Measurements from ENCODE around the gene IGSF6.

IGSF6 gene

GRCh38 chr16:21628121-21628726 lies 24.2 kb downstream of the IGSF6 start:
- no peak for DNase-seq
- H3K4me3 ChIP-seq (ENCODE audit: low read depth, low read length), result no peak overlapping the region
- in situ Hi-C loops (cut with HindIII; ENCODE audit: low pct_ligation_motif_present, low sequenced_read_pairs), result no loop called here
- no peak for TF ChIP-seq CTCF (IDR thresholded peaks at IDR 0.05; ENCODE audit: low read depth, low read length, missing control alignments)
- H3K27me3 ChIP-seq (replicated peaks), result no peaks in the 10 kb centered on the region
- peaks cover 10% of the 10 kb centered on the region for H3K36me3 ChIP-seq (replicated peaks)
- peak overlapping the region; percentile 85 for H3K27ac ChIP-seq

GRCh38 chr16:21626659-21627277 lies 25.6 kb downstream of the IGSF6 start:
- H3K36me3 ChIP-seq (replicated peaks), result peaks cover 10% of the 10 kb centered on the region
- no peak overlapping the region for H3K4me3 ChIP-seq (ENCODE audit: low read depth, low read length)
- no peaks in the 10 kb centered on the region for H3K27me3 ChIP-seq (replicated peaks)
- in situ Hi-C loops (cut with HindIII; ENCODE audit: low pct_ligation_motif_present, low sequenced_read_pairs), result no loop called here
- peak; percentile 84 for DNase-seq
- TF ChIP-seq CTCF (IDR thresholded peaks at IDR 0.05; ENCODE audit: low read depth, low read length, missing control alignments), result no peak
- H3K27ac ChIP-seq, result peak overlapping the region; percentile 85

GRCh38 chr16:21625026-21625425 lies 27.4 kb downstream of the IGSF6 start:
- Histone ChIP-seq H3K27ac (no peak overlapping the region), H3K36me3 (replicated peaks) (peaks cover 8% of the 10 kb centered on the region), H3K27me3 (replicated peaks) (no peaks in the 10 kb centered on the region), H3K4me3 (ENCODE audit: low read depth, low read length) (no peak overlapping the region)
- DNase-seq, result no peak
- no peak for TF ChIP-seq CTCF (IDR thresholded peaks at IDR 0.05; ENCODE audit: low read depth, low read length, missing control alignments)
- in situ Hi-C loops (cut with HindIII; ENCODE audit: low pct_ligation_motif_present, low sequenced_read_pairs), result no loop called here

- no peak for DNase-seq
- Histone ChIP-seq H3K4me3 (ENCODE audit: low read depth, low read length) (no peak overlapping the region), H3K36me3 (replicated peaks) (peaks cover 3% of the 10 kb centered on the region), H3K27me3 (replicated peaks) (no peaks in the 10 kb centered on the region), H3K27ac (no peak overlapping the region)
- TF ChIP-seq CTCF (IDR thresholded peaks at IDR 0.05; ENCODE audit: low read depth, low read length, missing control alignments), result no peak
- in situ Hi-C loops (cut with HindIII; ENCODE audit: low pct_ligation_motif_present, low sequenced_read_pairs), result no loop called here
Observed at GRCh38 chr16:21622545-21622944, 29.9 kb downstream of the IGSF6 start.

GRCh38 chr16:21620592-21620991 lies 31.8 kb downstream of the IGSF6 start:
- Histone ChIP-seq H3K27ac (no peak overlapping the region), H3K4me3 (ENCODE audit: low read depth, low read length) (no peak overlapping the region), H3K36me3 (replicated peaks) (peaks cover 3% of the 10 kb centered on the region), H3K27me3 (replicated peaks) (no peaks in the 10 kb centered on the region)
- no peak for DNase-seq
- TF ChIP-seq CTCF (IDR thresholded peaks at IDR 0.05; ENCODE audit: low read depth, low read length, missing control alignments), result no peak
- in situ Hi-C loops (cut with HindIII; ENCODE audit: low pct_ligation_motif_present, low sequenced_read_pairs), result no loop called here

All from brain microvascular endothelial cell (primary cell).